Thyroid gland (tissue), 4 donors: ENCODE data around the gene DUSP3.

Experiments used
- POLR2A ChIP-seq, 2 donors: fragments of 450-650 bp; IDR thresholded peaks; one replicate each; pipeline ENCODE4 v1.6.1; 2017; ENCODE audit warnings: antibody characterized with exemption in 2 of 2, mild to moderate bottlenecking in 2 of 2, moderate library complexity in 1 of 2
- TF ChIP-seq, protein P1 (sequence below), 6 experiments: fragments of 200-600 bp in 3 of 6; fragments of 450-650 bp in 3 of 6; sonication (generic) in 3 of 6; IDR thresholded peaks; one replicate each; pipeline ENCODE4 v1.5.1; 2016 to 2019; ENCODE audit warnings: antibody characterized with exemption in 6 of 6, mild to moderate bottlenecking in 2 of 6, inconsistent platforms in 1 of 6, moderate library complexity in 1 of 6

DNA sequence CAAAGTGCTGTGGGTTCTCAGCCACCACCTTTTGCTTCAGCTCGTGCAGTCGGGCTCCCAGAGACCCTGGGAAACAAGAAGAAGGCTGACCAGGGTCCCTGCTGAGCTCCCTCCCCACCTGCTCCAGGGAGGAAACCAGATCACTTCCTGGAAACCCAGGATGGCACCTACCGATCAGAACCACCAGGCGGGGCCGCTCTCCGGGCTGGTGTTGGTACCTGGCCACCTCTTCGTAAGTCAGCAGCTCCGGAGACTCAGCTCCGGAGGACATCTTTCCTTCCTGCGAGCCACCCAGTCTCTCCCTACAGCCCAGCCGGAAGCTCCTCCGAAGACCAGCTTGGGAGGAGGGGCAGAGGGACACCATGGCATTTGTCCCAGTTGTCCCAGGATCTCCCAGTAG, 35.2 kb upstream of the DUSP3 start:
- TF ChIP-seq, protein P1, sequence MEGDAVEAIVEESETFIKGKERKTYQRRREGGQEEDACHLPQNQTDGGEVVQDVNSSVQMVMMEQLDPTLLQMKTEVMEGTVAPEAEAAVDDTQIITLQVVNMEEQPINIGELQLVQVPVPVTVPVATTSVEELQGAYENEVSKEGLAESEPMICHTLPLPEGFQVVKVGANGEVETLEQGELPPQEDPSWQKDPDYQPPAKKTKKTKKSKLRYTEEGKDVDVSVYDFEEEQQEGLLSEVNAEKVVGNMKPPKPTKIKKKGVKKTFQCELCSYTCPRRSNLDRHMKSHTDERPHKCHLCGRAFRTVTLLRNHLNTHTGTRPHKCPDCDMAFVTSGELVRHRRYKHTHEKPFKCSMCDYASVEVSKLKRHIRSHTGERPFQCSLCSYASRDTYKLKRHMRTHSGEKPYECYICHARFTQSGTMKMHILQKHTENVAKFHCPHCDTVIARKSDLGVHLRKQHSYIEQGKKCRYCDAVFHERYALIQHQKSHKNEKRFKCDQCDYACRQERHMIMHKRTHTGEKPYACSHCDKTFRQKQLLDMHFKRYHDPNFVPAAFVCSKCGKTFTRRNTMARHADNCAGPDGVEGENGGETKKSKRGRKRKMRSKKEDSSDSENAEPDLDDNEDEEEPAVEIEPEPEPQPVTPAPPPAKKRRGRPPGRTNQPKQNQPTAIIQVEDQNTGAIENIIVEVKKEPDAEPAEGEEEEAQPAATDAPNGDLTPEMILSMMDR (IDR thresholded peaks at IDR 0.05) = no peak
- no peak for TF ChIP-seq POLR2A (IDR thresholded peaks at IDR 0.05)
